Body of pancreas (tissue), 4 donors: ENCODE results near the gene TTC3. TPM values are rescaled to one million over a fixed set of nuclear protein-coding genes. Genes with fewer than 3 reads are reported as not detected.
"Not testable (repeated sequence)": the region's sequence is repeated elsewhere in the genome, so short reads cannot be mapped to it uniquely, and the experiment has no call there.

Experiments
- ATAC-seq: fragments of 150-250 bp; one replicate; pipeline ENCODE4 v1.9.1; 2016
- DNase-seq, 4 donors: peaks; one replicate each; pipeline ENCODE4 v3.0.0-alpha.2; 2019
- H3K27ac ChIP-seq, 4 donors: fragments of 200-600 bp; sonication (generic); 1 replicate in 3 of 4; 2 replicates in 1 of 4; pipeline versions ENCODE4 v1.5.1 to v1.6.1; 2016 to 2019; ENCODE audit warnings: mild to moderate bottlenecking in 1 of 4, mixed read lengths in 1 of 4, moderate library complexity in 1 of 4
- H3K27me3 ChIP-seq, 2 donors: fragments of 200-600 bp; sonication (generic); one replicate each; pipeline ENCODE4 v1.6.0; 2016; ENCODE audit warnings: mild to moderate bottlenecking in 1 of 2
- H3K36me3 ChIP-seq, 2 donors: fragments of 200-600 bp; sonication (generic); replicated peaks in 1 of 2; 2 replicates each; pipeline ENCODE4 v1.5.1; 2016; ENCODE audit warnings: low read depth in 2 of 2; ENCODE audit not compliant: insufficient read depth in 1 of 2
- H3K4me1 ChIP-seq: fragments of 200-600 bp; sonication (generic); one replicate; pipeline ENCODE4 v1.6.0; 2016
- H3K4me3 ChIP-seq, 2 donors: fragments of 200-600 bp; sonication (generic); 1 replicate in 1 of 2; 2 replicates in 1 of 2; pipeline ENCODE4 v1.5.1; 2016 to 2019
- H3K9me3 ChIP-seq, 3 donors: fragments of 200-600 bp; sonication (generic); 1 replicate in 2 of 3; 2 replicates in 1 of 3; pipeline ENCODE4 v1.5.1; 2016
- POLR2A ChIP-seq, 3 donors: fragments of 450-650 bp; IDR thresholded peaks; one replicate each; pipeline ENCODE4 v1.6.1; 2016; ENCODE audit warnings: antibody characterized with exemption in 3 of 3, mild to moderate bottlenecking in 2 of 3
- WGBS, 2 donors: methylation state at CpG; one replicate each; pipeline ENCODE4 v1.1.5; 2017; 5-methylcytosine and 5-hydroxymethylcytosine counted together
- intact Hi-C: fragments of 100-400 bp; cut with DNase I; formaldehyde crosslinking; loops from one replicate; pipeline ENCODE4 v1.15.1; 2023
- total RNA-seq, 2 donors: library from RNA; depleted of rRNA; stranded (reverse); fragments of >200 nt; gene quantifications; one replicate each; pipeline ENCODE4 v1.1.0, GENCODE V29; 2016
- TF ChIP-seq, protein P1 (sequence below), 7 experiments: fragments of 450-650 bp in 4 of 7; fragments of 200-600 bp in 3 of 7; sonication (generic) in 3 of 7; IDR thresholded peaks; one replicate each; pipeline ENCODE4 v1.5.1; 2016 to 2019; ENCODE audit warnings: antibody characterized with exemption in 7 of 7

The TTC3 gene
- total RNA-seq, 2 donors from 2014 or later = 99.9 to 246 TPM

DNA sequence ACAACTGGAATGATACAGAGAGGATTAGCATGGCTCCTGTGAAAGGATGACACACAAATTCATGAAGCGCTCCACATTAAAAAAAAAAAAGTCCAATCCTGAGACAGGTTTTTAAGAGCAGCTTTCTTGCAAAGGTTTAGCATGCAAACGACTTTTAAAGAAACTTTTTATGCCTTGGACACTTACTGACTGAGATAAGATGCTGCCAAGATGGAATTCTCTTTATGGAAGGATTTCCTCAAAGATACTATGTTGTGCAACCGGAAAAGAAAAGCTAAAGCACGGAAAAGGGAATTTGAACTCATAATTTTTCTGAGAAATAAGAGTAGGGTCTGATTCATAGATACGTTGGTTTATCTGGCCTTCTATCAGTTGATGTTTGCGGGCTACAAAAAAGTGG, 27.5 kb upstream of the TTC3 start:
- no peaks in the 10 kb centered on the region for H3K4me1 ChIP-seq
- no peaks in the 10 kb centered on the region for H3K36me3 ChIP-seq
- no peaks in the 10 kb centered on the region for H3K27me3 ChIP-seq
- TF ChIP-seq POLR2A (IDR thresholded peaks at IDR 0.05) = no peak
- TF ChIP-seq, protein P1, sequence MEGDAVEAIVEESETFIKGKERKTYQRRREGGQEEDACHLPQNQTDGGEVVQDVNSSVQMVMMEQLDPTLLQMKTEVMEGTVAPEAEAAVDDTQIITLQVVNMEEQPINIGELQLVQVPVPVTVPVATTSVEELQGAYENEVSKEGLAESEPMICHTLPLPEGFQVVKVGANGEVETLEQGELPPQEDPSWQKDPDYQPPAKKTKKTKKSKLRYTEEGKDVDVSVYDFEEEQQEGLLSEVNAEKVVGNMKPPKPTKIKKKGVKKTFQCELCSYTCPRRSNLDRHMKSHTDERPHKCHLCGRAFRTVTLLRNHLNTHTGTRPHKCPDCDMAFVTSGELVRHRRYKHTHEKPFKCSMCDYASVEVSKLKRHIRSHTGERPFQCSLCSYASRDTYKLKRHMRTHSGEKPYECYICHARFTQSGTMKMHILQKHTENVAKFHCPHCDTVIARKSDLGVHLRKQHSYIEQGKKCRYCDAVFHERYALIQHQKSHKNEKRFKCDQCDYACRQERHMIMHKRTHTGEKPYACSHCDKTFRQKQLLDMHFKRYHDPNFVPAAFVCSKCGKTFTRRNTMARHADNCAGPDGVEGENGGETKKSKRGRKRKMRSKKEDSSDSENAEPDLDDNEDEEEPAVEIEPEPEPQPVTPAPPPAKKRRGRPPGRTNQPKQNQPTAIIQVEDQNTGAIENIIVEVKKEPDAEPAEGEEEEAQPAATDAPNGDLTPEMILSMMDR (IDR thresholded peaks at IDR 0.05) = no peak
- WGBS, 2 donors = 73 to 78% methylated on average over 6 of the region's 6 CpGs
- intact Hi-C loops = no loop called here
- DNase-seq (no peak), ATAC-seq (no peak)
- H3K4me3 ChIP-seq = no peak overlapping the region
- H3K27ac ChIP-seq = no peak overlapping the region
- no peaks in the 10 kb centered on the region for H3K9me3 ChIP-seq

DNA sequence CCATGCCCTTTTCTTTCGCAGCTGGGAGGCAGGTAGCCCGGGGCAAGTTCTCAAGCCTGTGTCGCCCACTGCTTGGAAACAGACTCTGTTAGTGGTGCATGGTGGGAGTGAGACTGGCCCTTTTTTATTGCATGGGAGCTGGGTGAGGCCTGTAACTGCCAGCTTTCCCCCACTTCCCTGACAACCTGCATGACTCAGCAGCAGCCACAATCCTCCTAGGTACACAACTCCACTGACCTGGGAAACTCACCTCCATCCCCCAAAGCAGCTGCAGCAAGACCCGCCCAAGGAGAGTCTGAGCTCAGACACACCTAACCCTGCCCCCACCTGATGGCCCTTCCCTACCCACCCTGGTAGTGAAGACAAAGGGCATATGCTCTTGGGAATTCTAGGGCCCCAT, 26.0 kb upstream of the TTC3 start:
- WGBS, 2 donors = 86 to 97% methylated on average over 2 to 4 of the region's 4 CpGs
- H3K27ac ChIP-seq = no peak overlapping the region
- H3K27me3 ChIP-seq = no peaks in the 10 kb centered on the region
- TF ChIP-seq, protein P1 (IDR thresholded peaks at IDR 0.05) = no peak
- TF ChIP-seq POLR2A (IDR thresholded peaks at IDR 0.05) = no peak
- no peak overlapping the region for H3K4me3 ChIP-seq
- no peaks in the 10 kb centered on the region for H3K9me3 ChIP-seq
- no peak for DNase-seq
- no peaks in the 10 kb centered on the region for H3K4me1 ChIP-seq
- no peak for ATAC-seq
- no peaks in the 10 kb centered on the region for H3K36me3 ChIP-seq
- intact Hi-C loops = no loop called here

DNA sequence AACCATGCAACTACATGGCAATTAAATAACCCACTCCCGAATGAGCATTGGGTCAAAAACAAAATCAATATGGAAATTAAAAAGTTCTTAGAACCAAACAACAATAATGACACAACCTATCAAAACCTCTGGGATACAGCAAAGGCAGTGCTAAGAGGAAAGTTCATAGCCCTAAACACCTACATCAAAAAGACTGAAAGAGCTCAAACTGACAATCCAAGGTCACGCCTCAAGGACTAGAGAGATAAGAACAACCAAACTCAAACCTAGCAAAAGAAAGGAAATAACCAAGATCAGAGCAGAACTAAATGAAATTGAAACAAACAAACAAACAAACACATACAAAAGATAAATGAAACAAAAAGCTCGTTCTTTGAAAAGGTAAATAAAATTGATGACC, 23.3 kb upstream of the TTC3 start:
- 60 to 69% methylated on average over 2 to 3 of the region's 3 CpGs for WGBS, 2 donors
- H3K27me3 ChIP-seq, H3K27ac ChIP-seq, H3K4me1 ChIP-seq, intact Hi-C loops, H3K9me3 ChIP-seq, H3K36me3 ChIP-seq, ATAC-seq, DNase-seq, H3K4me3 ChIP-seq: not testable (repeated sequence)

DNA sequence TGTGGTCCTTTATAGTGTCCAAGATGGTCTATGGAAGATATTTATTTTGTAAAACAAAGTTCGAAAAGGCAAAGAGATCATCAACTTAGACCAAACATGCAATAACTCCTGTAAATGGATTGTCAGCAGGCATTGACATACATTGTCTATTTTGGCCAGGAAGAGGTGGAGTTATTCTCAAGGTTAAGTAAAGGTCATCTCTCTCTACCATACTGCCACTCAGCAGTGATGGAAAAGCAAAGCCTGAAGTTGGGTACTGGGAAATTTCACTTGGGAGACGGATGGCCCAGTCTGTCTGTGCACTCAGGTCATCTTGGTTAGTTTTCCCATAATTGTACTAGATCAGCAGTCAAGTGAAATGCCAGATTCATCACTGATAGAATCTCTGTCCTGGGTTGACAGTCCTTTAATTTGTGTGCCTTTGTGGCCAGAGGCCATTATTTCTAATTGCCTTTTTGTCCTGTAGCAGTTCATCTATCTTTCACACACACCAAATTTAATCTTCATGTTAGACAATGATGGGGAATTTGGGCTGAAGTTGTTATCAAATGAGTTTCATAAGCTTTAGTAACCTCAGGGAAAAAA, 17.7 kb upstream of the TTC3 start:
- intact Hi-C loops = no loop called here
- Histone ChIP-seq H3K27me3 (no peaks in the 10 kb centered on the region), H3K4me1 (no peaks in the 10 kb centered on the region), H3K27ac (no peak overlapping the region), H3K9me3 (no peaks in the 10 kb centered on the region), H3K36me3 (no peaks in the 10 kb centered on the region), H3K4me3 (no peak overlapping the region)
- TF ChIP-seq, protein P1 (IDR thresholded peaks at IDR 0.05) = no peak
- no peak for TF ChIP-seq POLR2A (IDR thresholded peaks at IDR 0.05)
- no peak for ATAC-seq
- no peak for DNase-seq
- WGBS, 2 donors = 65 to 82% methylated on average over 2 of the region's 2 CpGs

DNA sequence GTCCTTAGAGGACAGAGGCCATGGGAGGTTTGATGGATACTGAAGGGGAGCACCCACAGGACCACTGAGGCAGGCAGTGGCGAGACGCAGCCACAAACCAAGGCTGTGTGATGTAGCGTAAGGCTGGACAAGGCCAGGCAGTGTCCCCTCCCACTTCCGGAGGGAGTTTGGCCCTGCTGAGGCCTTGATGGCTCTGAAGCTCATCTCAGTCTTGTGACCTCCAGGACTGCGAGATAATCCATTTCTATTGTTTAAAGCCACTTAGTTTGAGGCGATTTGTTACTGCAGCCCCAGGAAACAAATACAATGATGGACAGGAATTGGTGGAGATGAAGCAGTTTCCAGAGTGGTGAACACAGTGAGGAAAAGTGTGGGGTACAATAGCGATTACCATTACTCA, 15.4 kb upstream of the TTC3 start:
- Histone ChIP-seq H3K9me3 (no peaks in the 10 kb centered on the region), H3K27me3 (no peaks in the 10 kb centered on the region), H3K4me1 (no peaks in the 10 kb centered on the region), H3K36me3 (no peaks in the 10 kb centered on the region), H3K4me3 (no peak overlapping the region), H3K27ac (no peak overlapping the region)
- TF ChIP-seq, protein P1 (IDR thresholded peaks at IDR 0.05) = no peak
- TF ChIP-seq POLR2A (IDR thresholded peaks at IDR 0.05) = no peak
- no peak for DNase-seq
- no peak for ATAC-seq
- intact Hi-C loops = no loop called here
- 89 to 94% methylated on average over 7 of the region's 7 CpGs for WGBS, 2 donors
